GM23248 (cell line): Measurements from ENCODE around the gene ADGRF1. TPM values are rescaled to one million over a fixed set of nuclear protein-coding genes. Genes with fewer than 3 reads are reported as not detected.

ENCODE experiments used
- DNase-seq: peaks from one replicate; pipeline ENCODE4 v3.0.0-alpha.2; 2015
- H2AFZ ChIP-seq: fragments of 200-600 bp; sonication (generic); 2 replicates; pipeline ENCODE4 v1.6.1; 2016; ENCODE audit warnings: antibody characterized with exemption
- H3F3A ChIP-seq: fragments of 200-600 bp; sonication (generic); 2 replicates; pipeline ENCODE4 v1.6.1; 2016; ENCODE audit warnings: mild to moderate bottlenecking, antibody characterized with exemption, mixed run types; ENCODE audit not compliant: insufficient read depth
- H3K27ac ChIP-seq: fragments of 200-600 bp; sonication (generic); 2 replicates; pipeline ENCODE4 v1.5.1; 2016; ENCODE audit warnings: mild to moderate bottlenecking
- H3K27me3 ChIP-seq: fragments of 200-600 bp; sonication (generic); replicated peaks from 2 replicates; pipeline ENCODE4 v1.6.1; 2016; ENCODE audit warnings: mild to moderate bottlenecking; ENCODE audit not compliant: insufficient read depth
- H3K36me3 ChIP-seq: fragments of 200-600 bp; sonication (generic); 2 replicates; pipeline ENCODE4 v1.6.1; 2016; ENCODE audit warnings: low read depth, mild to moderate bottlenecking
- H3K4me1 ChIP-seq: fragments of 200-600 bp; sonication (generic); 2 replicates; pipeline ENCODE4 v1.6.1; 2016; ENCODE audit warnings: mild to moderate bottlenecking; ENCODE audit not compliant: insufficient read depth
- H3K4me2 ChIP-seq: fragments of 200-600 bp; sonication (generic); one replicate; pipeline ENCODE4 v1.6.1; 2016; ENCODE audit warnings: mild to moderate bottlenecking; ENCODE audit not compliant: unreplicated experiment
- H3K4me3 ChIP-seq: fragments of 200-600 bp; sonication (generic); 2 replicates; pipeline ENCODE4 v1.5.1; 2016; ENCODE audit warnings: mild to moderate bottlenecking
- H3K79me2 ChIP-seq: fragments of 200-600 bp; sonication (generic); 2 replicates; pipeline ENCODE4 v1.6.1; 2016; ENCODE audit warnings: mild to moderate bottlenecking; ENCODE audit not compliant: insufficient read depth
- H3K9ac ChIP-seq: fragments of 200-600 bp; sonication (generic); 2 replicates; pipeline ENCODE4 v1.6.1; 2016; ENCODE audit warnings: mild to moderate bottlenecking
- H3K9me2 ChIP-seq: fragments of 200-600 bp; sonication (generic); 2 replicates; pipeline ENCODE4 v1.6.1; 2016; ENCODE audit warnings: mixed run types, mild to moderate bottlenecking, moderate library complexity; ENCODE audit not compliant: insufficient read depth
- H3K9me3 ChIP-seq: fragments of 200-600 bp; sonication (generic); one replicate; pipeline ENCODE4 v1.6.1; 2017; ENCODE audit warnings: low read depth
- H4K20me1 ChIP-seq: fragments of 200-600 bp; sonication (generic); 2 replicates; pipeline ENCODE4 v1.6.0; 2016; ENCODE audit not compliant: insufficient read depth
- EZH2 ChIP-seq: fragments of 200-600 bp; sonication (generic); IDR thresholded peaks from 2 replicates; pipeline ENCODE4 v1.6.1; 2018; ENCODE audit warnings: antibody characterized with exemption, mild to moderate bottlenecking; ENCODE audit not compliant: insufficient read depth, poor library complexity, severe bottlenecking
- EZH2phosphoT487 ChIP-seq: fragments of 200-600 bp; sonication (generic); IDR thresholded peaks from 2 replicates; pipeline ENCODE4 v1.6.1; 2018; ENCODE audit warnings: antibody characterized with exemption, moderate library complexity, mild to moderate bottlenecking, low read depth; ENCODE audit not compliant: insufficient read depth
- WGBS, 2 experiments: methylation state at CpG; one replicate each; pipeline ENCODE4 v1.1.6; 2015 to 2017; ENCODE audit warnings: low lambda C conversion rate in 2 of 2, low coverage in 1 of 2; ENCODE audit errors: missing lambda C conversion rate in 2 of 2; 5-methylcytosine and 5-hydroxymethylcytosine counted together
- in situ Hi-C: fragments of 300-500 bp; cut with MboI; formaldehyde crosslinking; loops from 2 replicates; pipeline ENCODE4 v1.15.0; 2020
- polyA plus RNA-seq: library from polyadenylated mRNA; unstranded; fragments of >200 nt; fragmentation: Nextera tagmentation; extraction: Ambion mirVana; gene quantifications from 2 replicates; pipeline ENCODE4 v1.2.1, GENCODE V29; 2016
- total RNA-seq: library from RNA; depleted of rRNA; stranded (reverse); fragments of >200 nt; shearing (Covaris generic); gene quantifications from 2 replicates; pipeline ENCODE4 v1.2.3, GENCODE V29; 2014

ADGRF1 gene
- total and polyA plus RNA-seq, 2 experiments from 2014 or later: not detected

DNA sequence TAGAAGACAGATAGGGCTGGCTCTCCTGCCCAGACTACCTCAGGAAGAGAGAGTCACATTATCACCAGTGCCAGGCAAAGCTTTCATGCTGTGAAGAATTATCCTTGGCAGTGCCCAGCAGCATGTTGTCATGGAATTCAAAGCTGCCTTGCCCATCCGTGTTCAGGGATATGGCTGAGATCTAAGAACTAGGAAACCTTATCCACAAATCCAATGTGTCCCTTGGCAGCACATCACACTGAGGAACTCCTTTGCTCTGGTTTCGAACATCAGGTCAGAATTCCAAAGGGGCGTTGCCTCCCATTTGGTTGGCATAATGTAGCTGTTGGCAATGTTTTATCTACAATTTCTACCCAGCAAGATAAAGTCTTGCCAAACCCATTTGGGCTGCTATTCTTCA is 52.7 kb downstream of the ADGRF1 start:
- Histone ChIP-seq H3K36me3 (no peaks in the 10 kb centered on the region), H4K20me1 (no peaks in the 10 kb centered on the region), H2AFZ (no peak overlapping the region), H3K9ac (no peak overlapping the region), H3K79me2 (no peaks in the 10 kb centered on the region), H3K9me2 (no peaks in the 10 kb centered on the region), H3F3A (no peaks in the 10 kb centered on the region), H3K27ac (no peak overlapping the region), H3K27me3 (no peaks in the 10 kb centered on the region), H3K9me3 (no peaks in the 10 kb centered on the region), H3K4me1 (0 out of 2 replicates have a peak, but pooled peaks cover 12% of the 10 kb centered on the region), H3K4me3 (no peak overlapping the region), H3K4me2 (no peak overlapping the region)
- 27 to 30% methylated on average over 3 of the region's 3 CpGs for WGBS, 2 experiments
- in situ Hi-C loops: no loop called here
- no peak for DNase-seq
- TF ChIP-seq EZH2 (no peak), EZH2phosphoT487 (no peak)

DNA sequence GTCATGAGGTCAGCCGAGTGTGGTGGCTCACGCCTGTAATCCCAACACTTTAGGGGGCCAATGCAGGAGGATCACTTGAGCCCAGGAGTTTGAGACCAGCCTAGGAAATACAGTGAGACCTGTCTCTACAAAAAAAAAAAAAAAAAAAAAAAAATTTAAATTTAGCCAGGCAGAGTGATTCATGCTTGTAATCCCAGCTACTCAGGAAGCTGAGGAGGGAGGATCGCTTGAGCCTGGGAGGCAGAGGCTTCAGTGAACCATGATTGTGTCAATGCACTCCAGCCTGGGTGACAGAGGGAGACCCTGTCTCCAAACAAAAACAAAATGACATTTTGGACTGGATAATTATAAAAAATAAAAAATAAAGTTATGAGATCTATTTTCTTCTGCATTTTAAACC is 56.2 kb downstream of the ADGRF1 start:
- H2AFZ ChIP-seq: no peak overlapping the region
- 0 out of 2 replicates have a peak, but pooled peaks cover 7% of the 10 kb centered on the region for H3K4me1 ChIP-seq
- no peaks in the 10 kb centered on the region for H3K79me2 ChIP-seq
- H3K9ac ChIP-seq: no peak overlapping the region
- no peaks in the 10 kb centered on the region for H3K9me3 ChIP-seq
- peak; percentile 33 for DNase-seq
- H3K36me3 ChIP-seq: no peaks in the 10 kb centered on the region
- H3K4me2 ChIP-seq: no peak overlapping the region
- TF ChIP-seq EZH2phosphoT487 (no peak), EZH2 (no peak)
- H3K4me3 ChIP-seq: no peak overlapping the region
- 22 to 23% methylated on average over 3 of the region's 3 CpGs for WGBS, 2 experiments
- no peaks in the 10 kb centered on the region for H4K20me1 ChIP-seq
- H3K27ac ChIP-seq: no peak overlapping the region
- H3F3A ChIP-seq: no peaks in the 10 kb centered on the region
- H3K27me3 ChIP-seq: no peaks in the 10 kb centered on the region
- in situ Hi-C loops: no loop called here
- no peaks in the 10 kb centered on the region for H3K9me2 ChIP-seq

DNA sequence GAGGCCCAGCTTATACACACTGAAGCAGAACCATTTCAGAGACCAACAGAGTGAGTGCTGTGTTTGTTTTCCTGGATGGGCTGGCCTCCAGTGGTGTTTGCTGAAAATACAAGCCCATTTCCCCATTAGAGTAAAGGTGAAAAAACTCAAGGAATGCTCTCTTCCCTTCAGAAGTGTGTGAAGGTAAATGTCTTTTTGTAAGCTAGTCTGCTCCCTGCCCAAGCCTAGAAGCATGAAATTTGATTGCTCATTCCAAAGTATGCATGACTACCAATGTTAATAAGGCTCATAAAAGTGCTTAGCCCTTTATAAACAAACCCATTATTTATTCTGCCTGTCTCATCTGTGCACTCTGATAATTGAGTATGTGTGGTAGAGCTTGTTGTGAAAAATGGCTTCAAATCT is 59.1 kb downstream of the ADGRF1 start:
- Histone ChIP-seq H3K79me2 (no peaks in the 10 kb centered on the region), H3K36me3 (no peaks in the 10 kb centered on the region), H3K4me1 (0 out of 2 replicates have a peak, but pooled peaks cover 7% of the 10 kb centered on the region), H3K9ac (no peak overlapping the region), H3K27me3 (no peaks in the 10 kb centered on the region), H3K9me3 (no peaks in the 10 kb centered on the region), H3K4me2 (no peak overlapping the region), H3K27ac (no peak overlapping the region), H3F3A (no peaks in the 10 kb centered on the region), H3K4me3 (no peak overlapping the region), H3K9me2 (no peaks in the 10 kb centered on the region), H2AFZ (no peak overlapping the region), H4K20me1 (no peaks in the 10 kb centered on the region)
- TF ChIP-seq EZH2phosphoT487: no peak
- TF ChIP-seq EZH2: no peak
- in situ Hi-C loops: no loop called here
- peak; percentile 15 for DNase-seq

DNA sequence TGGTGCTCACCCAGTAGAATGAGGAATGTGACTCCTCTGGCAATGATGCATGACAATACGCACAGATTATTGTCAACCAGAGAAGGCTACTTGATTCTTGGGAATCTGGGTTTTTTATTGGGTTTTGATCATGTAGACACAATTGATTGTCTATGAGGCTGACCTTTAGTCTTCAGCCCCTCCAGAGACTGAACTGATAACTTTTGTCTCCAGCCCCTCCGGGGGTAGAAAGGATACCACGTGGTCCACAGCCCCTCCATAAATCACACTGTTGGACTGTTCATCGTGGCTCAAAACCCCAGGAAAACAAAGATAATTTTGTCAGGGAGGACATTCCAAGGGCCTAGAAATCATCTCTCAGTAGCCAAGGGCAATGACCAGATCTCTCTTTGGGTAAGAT is 62.9 kb downstream of the ADGRF1 start:
- H3K36me3 ChIP-seq: no peaks in the 10 kb centered on the region
- H3K27me3 ChIP-seq: no peaks in the 10 kb centered on the region
- H3K9ac ChIP-seq: no peak overlapping the region
- H3K4me1 ChIP-seq: no peaks in the 10 kb centered on the region
- no peaks in the 10 kb centered on the region for H3K9me2 ChIP-seq
- H4K20me1 ChIP-seq: no peaks in the 10 kb centered on the region
- H3K4me3 ChIP-seq: no peak overlapping the region
- H3K79me2 ChIP-seq: no peaks in the 10 kb centered on the region
- H3F3A ChIP-seq: no peaks in the 10 kb centered on the region
- TF ChIP-seq EZH2 (no peak), EZH2phosphoT487 (no peak)
- no peak overlapping the region for H2AFZ ChIP-seq
- in situ Hi-C loops: no loop called here
- H3K4me2 ChIP-seq: no peak overlapping the region
- no peak for DNase-seq
- no peak overlapping the region for H3K27ac ChIP-seq
- H3K9me3 ChIP-seq: no peaks in the 10 kb centered on the region
- 16 to 19% methylated on average over 4 of the region's 4 CpGs for WGBS, 2 experiments

DNA sequence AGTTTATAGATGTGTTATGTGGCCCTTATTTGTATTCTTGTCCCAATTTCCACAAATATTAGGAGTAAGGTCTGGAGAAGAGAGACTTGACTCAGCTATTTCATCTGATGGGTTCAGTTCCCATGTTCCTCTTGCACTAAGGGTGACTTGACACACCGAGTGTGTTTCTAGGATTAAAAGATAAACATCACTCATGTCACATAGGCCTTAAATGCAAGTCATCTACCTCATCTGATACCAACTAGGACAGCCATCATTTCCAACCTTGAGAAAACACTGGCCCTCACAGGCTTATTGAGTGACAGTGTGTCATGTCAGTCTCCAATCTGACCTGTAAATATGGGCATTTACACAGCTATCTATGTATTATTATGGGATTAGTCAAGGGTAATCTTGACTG is 67.3 kb downstream of the ADGRF1 start:
- Histone ChIP-seq H3K9me2 (no peaks in the 10 kb centered on the region), H4K20me1 (no peaks in the 10 kb centered on the region), H3F3A (no peaks in the 10 kb centered on the region), H3K4me1 (no peaks in the 10 kb centered on the region), H3K27me3 (0 out of 2 replicates have a peak, but pooled peaks cover 4% of the 10 kb centered on the region), H3K9ac (no peak overlapping the region), H2AFZ (no peak overlapping the region), H3K27ac (no peak overlapping the region), H3K36me3 (no peaks in the 10 kb centered on the region), H3K4me2 (no peak overlapping the region), H3K79me2 (no peaks in the 10 kb centered on the region), H3K4me3 (no peak overlapping the region), H3K9me3 (no peaks in the 10 kb centered on the region)
- in situ Hi-C loops: no loop called here
- 15 to 18% methylated on average over 1 of the region's 1 CpG for WGBS, 2 experiments
- TF ChIP-seq EZH2 (no peak), EZH2phosphoT487 (no peak)
- DNase-seq: no peak
